ENCODE results near the gene CCDC102A. TPM values are rescaled to one million over a fixed set of nuclear protein-coding genes. Genes with fewer than 3 reads are reported as not detected.

The CCDC102A gene
- total RNA-seq, 2 experiments from 2014 or later: 8.8 to 9.0 TPM

DNA sequence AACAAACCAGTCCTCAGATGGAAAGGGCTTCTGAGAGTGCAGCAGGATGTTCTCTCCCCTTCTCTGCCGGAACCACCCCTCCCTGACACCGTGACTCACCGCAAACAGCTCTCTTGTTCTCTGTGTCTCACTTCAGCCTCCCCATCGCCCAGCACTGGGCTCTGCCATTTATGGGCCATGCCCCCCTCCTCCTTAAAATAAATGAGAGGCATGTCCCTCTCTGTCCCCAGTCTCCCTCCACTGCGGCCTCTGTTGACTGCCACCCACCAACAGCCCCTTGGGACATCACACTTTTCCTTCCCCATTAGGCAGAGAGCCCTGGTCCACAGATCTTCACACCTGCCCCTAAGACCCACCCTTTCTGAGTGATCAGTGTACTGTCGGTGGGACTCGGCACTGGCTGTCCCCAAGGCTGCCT lies 6.3 kb downstream of the CCDC102A start:
- ChIA-PET POLR2A (interaction anchor here (0.6 kb wide), 1 partner anchor 60 kb away, joined by 3 read pairs; no protein-coding TSS in a partner anchor), CTCF (interaction anchor here (1.2 to 1.3 kb wide), 2 partner anchors 40 to 112 kb away, joined by 6 to 7 read pairs; no protein-coding TSS in a partner anchor)
- Mint-ChIP-seq H3K36me3 (ENCODE audit: low read depth) (peaks cover 3% of the 10 kb centered on the region), H3K27me3 (no peaks in the 10 kb centered on the region), H3K9me3 (ENCODE audit: low read depth) (no peaks in the 10 kb centered on the region), H3K4me3 (peak overlapping the region; percentile 33), H3K4me1 (peaks cover 54% of the 10 kb centered on the region), H3K27ac (peak overlapping the region; percentile 96)
- DNase-seq (peak; percentile 85), ATAC-seq (peak; percentile 96)
- intact Hi-C loops (cut with DNase I, micrococcal nuclease): loop anchor here in 1 of 2 experiments (10.0 kb wide), 2 partner anchors 595 to 925 kb away; partner anchors contain the start of genes HERPUD1 and MT2A

GRCh38 chr16:57529391-57530103 lies 6.8 kb downstream of the CCDC102A start:
- intact Hi-C loops (cut with DNase I, micrococcal nuclease): loop anchor here in 1 of 2 experiments (10.0 kb wide), 2 partner anchors 595 to 925 kb away; partner anchors contain the start of genes HERPUD1 and MT2A

GRCh38 chr16:57528499-57529390 lies 7.6 kb downstream of the CCDC102A start:
- POLR2A ChIA-PET: no interaction called here
- CTCF ChIA-PET: interaction anchor here (1.0 to 2.1 kb wide), 4 partner anchors 10 to 111 kb away, joined by 3 to 10 read pairs (median 4); no protein-coding TSS in a partner anchor
- no peak overlapping the region for H3K27ac Mint-ChIP-seq
- intact Hi-C loops (cut with DNase I, micrococcal nuclease): no loop called here
- H3K27me3 Mint-ChIP-seq: no peaks in the 10 kb centered on the region
- ATAC-seq (no peak), DNase-seq (no peak)
- H3K4me1 Mint-ChIP-seq: peaks cover 40% of the 10 kb centered on the region
- H3K36me3 Mint-ChIP-seq (ENCODE audit: low read depth): peaks cover 3% of the 10 kb centered on the region
- H3K9me3 Mint-ChIP-seq (ENCODE audit: low read depth): no peaks in the 10 kb centered on the region
- no peak overlapping the region for H3K4me3 Mint-ChIP-seq

More at GRCh38 chr16:57529391-57530103, 6.8 kb downstream of the CCDC102A start:
- H3K27me3 Mint-ChIP-seq: no peaks in the 10 kb centered on the region
- CTCF ChIA-PET: no interaction called here
- ATAC-seq (no peak), DNase-seq (peak; percentile 6)
- H3K4me1 Mint-ChIP-seq: peaks cover 48% of the 10 kb centered on the region
- POLR2A ChIA-PET: interaction anchor here (0.6 kb wide), 1 partner anchor 60 kb away, joined by 3 read pairs; no protein-coding TSS in a partner anchor
- peak overlapping the region; percentile 96 for H3K27ac Mint-ChIP-seq
- peaks cover 3% of the 10 kb centered on the region for H3K36me3 Mint-ChIP-seq (ENCODE audit: low read depth)
- H3K9me3 Mint-ChIP-seq (ENCODE audit: low read depth): no peaks in the 10 kb centered on the region
- no peak overlapping the region for H3K4me3 Mint-ChIP-seq

GRCh38 chr16:57527610-57528360 lies 8.6 kb downstream of the CCDC102A start:
- H3K36me3 Mint-ChIP-seq (ENCODE audit: low read depth): peaks cover 3% of the 10 kb centered on the region

DNA sequence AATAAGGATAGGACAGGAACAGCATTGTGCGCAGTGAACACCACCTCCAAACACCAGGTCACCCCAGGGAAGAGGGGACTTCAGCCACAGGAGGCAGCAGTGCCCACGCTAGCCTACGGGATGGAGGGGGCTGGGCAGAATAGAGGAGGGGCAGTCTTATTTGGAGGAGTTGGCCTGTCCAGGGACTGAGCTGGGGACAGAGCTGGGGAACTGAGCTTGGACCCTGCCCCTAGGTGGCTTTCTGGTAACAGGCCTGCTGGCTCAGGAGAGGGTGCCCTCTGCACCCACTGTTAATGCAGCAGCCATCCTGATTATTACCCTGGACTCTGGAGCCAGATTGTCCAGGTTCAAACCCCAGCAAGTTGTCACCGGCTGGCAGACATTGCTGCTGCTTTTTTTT lies 9.3 kb downstream of the CCDC102A start:
- Mint-ChIP-seq H3K27ac (no peak overlapping the region), H3K27me3 (no peaks in the 10 kb centered on the region), H3K4me3 (no peak overlapping the region), H3K4me1 (peaks cover 27% of the 10 kb centered on the region), H3K36me3 (ENCODE audit: low read depth) (peaks cover 3% of the 10 kb centered on the region), H3K9me3 (ENCODE audit: low read depth) (no peaks in the 10 kb centered on the region)
- ATAC-seq (no peak), DNase-seq (no peak)
- intact Hi-C loops (cut with DNase I, micrococcal nuclease): no loop called here
- ChIA-PET CTCF (interaction anchor here (2.1 kb wide), 1 partner anchor 8 kb away, joined by 10 read pairs; no protein-coding TSS in a partner anchor), POLR2A (no interaction called here)

More at GRCh38 chr16:57527610-57528360, 8.6 kb downstream of the CCDC102A start:
- no peaks in the 10 kb centered on the region for H3K27me3 Mint-ChIP-seq
- intact Hi-C loops (cut with DNase I, micrococcal nuclease): no loop called here
- DNase-seq (no peak), ATAC-seq (no peak)
- H3K27ac Mint-ChIP-seq: no peak overlapping the region
- ChIA-PET POLR2A (interaction anchor here (0.7 kb wide), 1 partner anchor 111 kb away, joined by 3 read pairs; no protein-coding TSS in a partner anchor), CTCF (interaction anchor here (0.6 to 2.1 kb wide), 6 partner anchors 9 to 336 kb away, joined by 3 to 10 read pairs (median 3); no protein-coding TSS in a partner anchor)
- H3K4me1 Mint-ChIP-seq: peaks cover 32% of the 10 kb centered on the region
- no peak overlapping the region for H3K4me3 Mint-ChIP-seq
- no peaks in the 10 kb centered on the region for H3K9me3 Mint-ChIP-seq (ENCODE audit: low read depth)

DNA sequence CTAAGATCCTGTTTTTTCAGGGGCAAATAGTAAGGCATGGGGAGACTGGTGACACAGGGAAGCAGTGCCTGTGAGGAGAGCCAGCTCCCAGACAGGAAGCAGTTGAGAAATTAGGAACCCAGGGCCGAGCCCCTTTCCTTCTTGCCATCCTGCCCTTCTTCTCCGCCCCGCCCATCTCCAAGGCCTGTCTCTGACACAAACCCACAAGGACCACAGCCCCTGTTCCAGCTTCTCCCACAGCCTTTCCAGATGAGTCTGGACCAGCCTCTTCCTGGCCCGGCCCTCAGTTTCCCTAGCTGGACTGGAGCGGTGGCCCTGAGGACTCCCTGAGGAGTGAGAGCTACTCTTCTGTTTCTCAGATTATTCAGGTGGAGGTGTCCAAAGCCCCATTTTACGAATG lies 9.9 kb downstream of the CCDC102A start:
- H3K4me1 Mint-ChIP-seq: peaks cover 21% of the 10 kb centered on the region
- ATAC-seq (no peak), DNase-seq (no peak)
- peaks cover 3% of the 10 kb centered on the region for H3K36me3 Mint-ChIP-seq (ENCODE audit: low read depth)
- no peaks in the 10 kb centered on the region for H3K27me3 Mint-ChIP-seq
- intact Hi-C loops (cut with DNase I, micrococcal nuclease): no loop called here
- no peak overlapping the region for H3K4me3 Mint-ChIP-seq
- POLR2A ChIA-PET: no interaction called here
- CTCF ChIA-PET: interaction anchor here (1.0 kb wide), 1 partner anchor 16 kb away, joined by 5 read pairs; the partner anchor contains the start of gene ADGRG5
- no peak overlapping the region for H3K27ac Mint-ChIP-seq
- H3K9me3 Mint-ChIP-seq (ENCODE audit: low read depth): no peaks in the 10 kb centered on the region

- H3K9me3 Mint-ChIP-seq (ENCODE audit: low read depth): no peaks in the 10 kb centered on the region
- ATAC-seq: no peak
- H3K36me3 Mint-ChIP-seq (ENCODE audit: low read depth): peaks cover 3% of the 10 kb centered on the region
- intact Hi-C loops (cut with DNase I, micrococcal nuclease): no loop called here
- DNase-seq: no peak
- ChIA-PET POLR2A (no interaction called here), CTCF (interaction anchor here (1.0 kb wide), 1 partner anchor 17 kb away, joined by 5 read pairs; the partner anchor contains the start of gene ADGRG5)
- peaks cover 14% of the 10 kb centered on the region for H3K4me1 Mint-ChIP-seq
- H3K27ac Mint-ChIP-seq: no peak overlapping the region
- H3K4me3 Mint-ChIP-seq: no peak overlapping the region
- H3K27me3 Mint-ChIP-seq: no peaks in the 10 kb centered on the region
Observed at GRCh38 chr16:57525761-57526160, 10.6 kb downstream of the CCDC102A start.

DNA sequence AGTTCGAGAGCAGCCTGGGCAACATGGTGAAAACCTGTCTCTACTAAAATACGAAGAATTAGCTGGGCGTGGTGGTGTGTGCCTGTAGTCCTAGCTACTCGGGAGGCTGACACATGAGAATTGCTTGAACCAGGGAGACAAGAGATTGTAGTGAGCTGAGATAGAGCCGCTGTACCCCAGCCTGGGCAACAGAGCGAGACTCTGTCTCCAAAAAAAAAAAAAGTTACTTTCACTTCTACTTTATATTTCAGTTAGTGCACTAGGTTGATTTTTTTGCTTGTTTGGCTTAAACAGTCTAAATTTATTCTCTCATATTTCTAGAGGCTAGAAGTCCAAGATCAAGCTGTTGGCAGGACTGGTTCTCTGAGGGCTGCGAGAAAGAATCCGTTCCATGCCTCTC lies 13.4 kb downstream of the CCDC102A start:
- no peak overlapping the region for H3K27ac Mint-ChIP-seq
- ChIA-PET CTCF (interaction anchor here (0.6 to 1.8 kb wide), 8 partner anchors 10 to 105 kb away, joined by 3 to 7 read pairs (median 4); partner anchors contain the start of genes CIAPIN1, COQ9 and POLR2C), POLR2A (no interaction called here)
- peaks cover under 1% of the 10 kb centered on the region for H3K36me3 Mint-ChIP-seq (ENCODE audit: low read depth)
- no peaks in the 10 kb centered on the region for H3K27me3 Mint-ChIP-seq
- DNase-seq (no peak), ATAC-seq (no peak)
- intact Hi-C loops (cut with DNase I, micrococcal nuclease): no loop called here
- H3K9me3 Mint-ChIP-seq (ENCODE audit: low read depth): no peaks in the 10 kb centered on the region
- peaks cover 4% of the 10 kb centered on the region for H3K4me1 Mint-ChIP-seq
- H3K4me3 Mint-ChIP-seq: no peak overlapping the region

GRCh38 chr16:57519796-57520360 lies 16.5 kb downstream of the CCDC102A start:
- CTCF ChIA-PET: interaction anchor here (0.5 to 4.4 kb wide), 34 partner anchors 8 to 976 kb away, joined by 3 to 45 read pairs (median 4); partner anchors contain the start of genes ADGRG5, CCDC102A, CIAPIN1 and COQ9
- intact Hi-C loops (cut with DNase I, micrococcal nuclease): loop anchor here (1.0 to 2.0 kb wide), 6 partner anchors 44 to 220 kb away; partner anchors contain the start of gene POLR2C (in 1 of the 2)
- Mint-ChIP-seq H3K27me3 (no peaks in the 10 kb centered on the region), H3K27ac (no peak overlapping the region), H3K4me1 (peaks cover 4% of the 10 kb centered on the region), H3K9me3 (ENCODE audit: low read depth) (no peaks in the 10 kb centered on the region), H3K4me3 (no peak overlapping the region), H3K36me3 (ENCODE audit: low read depth) (peaks cover 2% of the 10 kb centered on the region)
- POLR2A ChIA-PET: no interaction called here
- ATAC-seq (peak; percentile 96), DNase-seq (peak; percentile 90)

GRCh38 chr16:57518922-57519321 lies 17.4 kb downstream of the CCDC102A start:
- no peak for DNase-seq
- intact Hi-C loops (cut with DNase I, micrococcal nuclease): loop anchor here (1.0 to 2.0 kb wide), 6 partner anchors 43 to 219 kb away; partner anchors contain the start of gene POLR2C (in 1 of the 2)
- ChIA-PET POLR2A (interaction anchor here (0.7 to 0.9 kb wide), 2 partner anchors 29 to 43 kb away, joined by 3 to 4 read pairs; no protein-coding TSS in a partner anchor), CTCF (interaction anchor here (0.7 to 4.4 kb wide), 12 partner anchors 9 to 101 kb away, joined by 3 to 45 read pairs (median 8); partner anchors contain the start of genes ADGRG5, DOK4 and POLR2C)
- Mint-ChIP-seq H3K36me3 (ENCODE audit: low read depth) (peaks cover 2% of the 10 kb centered on the region), H3K27me3 (no peaks in the 10 kb centered on the region), H3K27ac (no peak overlapping the region), H3K4me3 (no peak overlapping the region), H3K9me3 (ENCODE audit: low read depth) (no peaks in the 10 kb centered on the region), H3K4me1 (peaks cover 4% of the 10 kb centered on the region)
- no peak for ATAC-seq
